22Rv1 (cell line): ENCODE data around the gene PARD3.

Experiments used
- H3K27ac ChIP-seq: fragments of 450-650 bp; 2 replicates; pipeline ENCODE4 v1.5.1; 2017
- ZFX ChIP-seq: fragments of 450-650 bp; IDR thresholded peaks from 2 replicates; pipeline ENCODE4 v1.6.1; 2017; ENCODE audit warnings: antibody characterized with exemption, borderline replicate concordance
- TF ChIP-seq, protein P1 (sequence below): fragments of 450-650 bp; IDR thresholded peaks from 2 replicates; pipeline ENCODE4 v1.5.1; 2017; ENCODE audit warnings: mild to moderate bottlenecking

The PARD3 gene

DNA sequence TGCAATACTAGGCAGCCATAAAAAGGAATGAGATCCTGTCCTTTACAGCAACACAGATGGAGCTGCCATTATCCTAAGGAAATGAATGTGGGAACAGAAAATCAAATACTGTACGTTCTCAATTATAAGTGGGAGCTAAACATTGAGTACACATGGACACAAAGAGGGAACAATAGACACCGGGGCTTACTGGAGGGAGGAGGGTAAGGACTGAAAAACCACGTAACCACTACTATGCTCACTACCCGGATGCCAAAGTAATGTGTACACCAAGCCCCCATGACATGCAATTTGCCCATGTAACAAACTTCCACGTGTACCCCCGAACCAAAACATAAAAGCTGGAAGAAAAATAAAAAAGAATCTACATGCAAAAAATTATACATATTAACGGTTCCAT, 587.0 kb downstream of the PARD3 start:
- TF ChIP-seq, protein P1, sequence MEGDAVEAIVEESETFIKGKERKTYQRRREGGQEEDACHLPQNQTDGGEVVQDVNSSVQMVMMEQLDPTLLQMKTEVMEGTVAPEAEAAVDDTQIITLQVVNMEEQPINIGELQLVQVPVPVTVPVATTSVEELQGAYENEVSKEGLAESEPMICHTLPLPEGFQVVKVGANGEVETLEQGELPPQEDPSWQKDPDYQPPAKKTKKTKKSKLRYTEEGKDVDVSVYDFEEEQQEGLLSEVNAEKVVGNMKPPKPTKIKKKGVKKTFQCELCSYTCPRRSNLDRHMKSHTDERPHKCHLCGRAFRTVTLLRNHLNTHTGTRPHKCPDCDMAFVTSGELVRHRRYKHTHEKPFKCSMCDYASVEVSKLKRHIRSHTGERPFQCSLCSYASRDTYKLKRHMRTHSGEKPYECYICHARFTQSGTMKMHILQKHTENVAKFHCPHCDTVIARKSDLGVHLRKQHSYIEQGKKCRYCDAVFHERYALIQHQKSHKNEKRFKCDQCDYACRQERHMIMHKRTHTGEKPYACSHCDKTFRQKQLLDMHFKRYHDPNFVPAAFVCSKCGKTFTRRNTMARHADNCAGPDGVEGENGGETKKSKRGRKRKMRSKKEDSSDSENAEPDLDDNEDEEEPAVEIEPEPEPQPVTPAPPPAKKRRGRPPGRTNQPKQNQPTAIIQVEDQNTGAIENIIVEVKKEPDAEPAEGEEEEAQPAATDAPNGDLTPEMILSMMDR: no peak
- TF ChIP-seq ZFX: no peak
- H3K27ac ChIP-seq: no peak overlapping the region

DNA sequence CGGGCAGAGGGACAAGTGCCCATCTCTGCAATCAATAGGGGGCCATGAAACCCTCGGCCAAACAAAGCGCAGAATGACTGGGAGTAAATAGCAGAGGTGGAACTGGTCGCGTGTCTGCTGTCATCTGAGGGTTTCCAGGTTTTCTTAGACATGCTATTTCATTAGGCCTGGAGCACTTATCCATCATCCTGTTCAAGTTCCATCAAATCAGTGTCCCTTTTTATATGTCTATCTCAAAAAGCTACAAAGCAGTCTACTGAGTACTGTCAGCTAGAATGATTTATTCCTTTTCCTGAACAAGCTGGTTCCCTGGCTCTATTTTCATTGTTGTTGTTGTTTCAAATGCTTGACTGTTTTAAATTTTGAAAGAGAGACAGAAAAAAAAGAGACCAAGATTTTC, 590.5 kb downstream of the PARD3 start:
- H3K27ac ChIP-seq: no peak overlapping the region
- no peak for TF ChIP-seq ZFX
- TF ChIP-seq, protein P1: no peak

DNA sequence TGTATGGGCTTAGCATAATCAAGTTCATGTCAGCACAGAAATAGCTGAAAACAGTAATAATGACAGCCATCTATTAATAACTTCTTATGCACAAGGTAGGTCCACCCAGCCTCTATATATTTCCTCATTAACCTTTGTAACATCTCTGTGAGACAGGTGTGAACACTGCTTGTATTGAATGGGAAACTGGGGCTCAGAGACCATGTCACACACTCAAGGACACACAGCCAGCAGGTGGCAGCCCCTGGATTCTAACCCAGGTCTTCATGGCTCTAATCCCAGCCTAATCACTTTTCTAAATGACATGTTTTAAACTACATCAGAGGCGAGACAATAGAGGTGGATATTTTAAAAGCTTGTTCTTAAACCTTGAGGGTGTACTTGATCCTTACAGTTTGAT, 591.4 kb downstream of the PARD3 start:
- TF ChIP-seq, protein P1: no peak
- no peak for TF ChIP-seq ZFX
- H3K27ac ChIP-seq: no peak overlapping the region

- H3K27ac ChIP-seq: no peak overlapping the region
- no peak for TF ChIP-seq ZFX
- TF ChIP-seq, protein P1: no peak
These were observed 592.7 kb downstream of the PARD3 start for GRCh38 chr10:34222359-34222758.

GRCh38 chr10:34219753-34220548, 595.1 kb downstream of the PARD3 start:
- no peak for TF ChIP-seq ZFX
- TF ChIP-seq, protein P1: no peak
- H3K27ac ChIP-seq: no peak overlapping the region

DNA sequence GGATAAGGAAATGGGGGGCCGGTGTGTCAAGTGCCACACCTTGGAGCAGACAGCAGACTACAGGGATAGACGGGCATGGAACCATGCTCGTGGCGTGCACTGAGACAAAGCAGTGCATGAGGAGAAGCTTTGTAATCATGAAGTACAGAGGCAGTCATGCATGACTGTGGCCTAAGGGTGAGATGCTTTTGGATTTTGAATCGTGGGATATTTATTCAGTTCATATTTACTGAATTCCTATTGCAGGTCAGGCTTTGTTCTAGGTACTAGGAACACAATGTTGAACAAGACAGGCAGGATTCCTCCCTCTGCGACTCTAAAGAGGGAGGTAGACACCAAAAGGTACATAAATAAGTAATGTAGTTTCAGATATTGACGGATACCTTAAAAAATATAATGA, 597.6 kb downstream of the PARD3 start:
- no peak for TF ChIP-seq ZFX
- TF ChIP-seq, protein P1: no peak
- peak overlapping the region; percentile 60 for H3K27ac ChIP-seq

DNA sequence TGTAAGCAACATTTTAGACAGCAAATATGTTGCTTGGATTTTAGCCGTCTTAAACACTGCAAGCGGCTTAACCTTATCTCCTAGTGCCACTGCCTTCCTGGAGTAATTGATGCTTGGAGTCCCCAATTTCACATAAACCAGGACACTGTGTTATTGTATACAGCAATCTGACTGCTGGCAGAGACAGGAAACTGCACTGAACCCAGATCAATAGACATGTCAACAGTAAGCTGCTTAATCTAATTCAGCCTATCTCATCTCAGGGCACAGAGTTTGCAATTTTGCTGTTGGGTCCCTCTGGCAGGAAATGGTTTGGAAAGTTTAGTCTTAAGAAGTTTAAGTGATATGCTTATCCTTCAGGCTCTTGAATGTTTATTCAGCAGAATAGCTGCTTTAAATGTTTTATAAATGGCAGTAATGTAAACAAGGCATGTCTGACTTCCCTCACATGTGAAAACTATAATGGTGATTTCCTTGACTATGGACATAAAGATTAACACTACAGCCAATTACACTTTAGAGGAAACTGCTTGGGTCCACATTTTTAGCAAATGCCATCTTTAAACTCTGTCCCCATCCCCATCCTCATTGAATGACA, 598.6 kb downstream of the PARD3 start:
- TF ChIP-seq, protein P1: no peak
- TF ChIP-seq ZFX: no peak
- peak overlapping the region; percentile 60 for H3K27ac ChIP-seq
